ENCODE measurements around the gene FOXE3. TPM values are rescaled to one million over a fixed set of nuclear protein-coding genes. Genes with fewer than 3 reads are reported as not detected.

Gene FOXE3
- total RNA-seq, 3 donors from 2014 or later = 0.23 to 0.39 TPM; not detected in 1

DNA sequence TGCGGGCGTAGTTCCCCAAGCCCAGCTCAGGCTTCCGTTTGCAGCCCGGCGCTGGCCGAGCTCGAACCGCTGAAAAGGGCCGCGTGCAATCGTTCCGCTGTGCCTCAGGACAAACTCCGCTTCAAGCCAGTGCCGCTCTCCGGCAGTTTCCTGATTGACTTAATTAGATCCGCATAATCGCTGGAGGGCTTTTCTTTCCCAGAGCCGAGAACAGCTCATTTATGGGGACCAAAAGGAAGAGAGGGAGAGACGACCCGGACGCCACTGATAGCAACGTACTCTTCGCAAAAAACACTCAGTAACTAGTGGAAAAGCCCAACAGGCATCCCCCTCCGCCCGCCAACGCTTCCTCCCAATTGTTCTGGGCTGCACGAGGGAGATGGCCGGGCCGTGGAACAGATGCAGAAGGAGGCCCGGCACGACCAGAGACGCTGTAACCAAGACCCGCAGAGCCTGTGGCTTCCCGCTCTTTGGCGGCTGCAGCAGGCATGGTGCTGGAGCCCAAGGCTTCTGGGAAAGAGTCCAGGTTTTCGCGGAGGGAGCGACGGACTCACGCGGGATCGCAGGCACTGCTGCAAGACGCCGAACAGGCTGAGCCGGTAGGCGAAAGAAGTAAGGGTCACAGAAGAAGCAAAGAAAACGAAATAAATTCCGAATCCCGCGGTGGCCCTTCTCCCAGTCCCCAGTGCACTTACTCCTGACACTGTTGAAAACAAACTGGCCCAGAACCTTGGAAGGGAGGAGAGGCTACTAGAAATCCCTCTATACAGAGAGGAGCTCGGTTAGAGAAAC lies 18.2 kb downstream of the FOXE3 start:
- Histone ChIP-seq H3K36me3 (ENCODE audit: low read depth) (no peaks in the 10 kb centered on the region), H3K4me1 (ENCODE audit: low read depth) (peaks cover 12% of the 10 kb centered on the region), H3K9me3 (no peaks in the 10 kb centered on the region), H3K4me3 (no peak overlapping the region)
- peak in 2 of 3 donors; percentile 57 to 67 for DNase-seq
- no peak for ATAC-seq
- TF ChIP-seq, protein P1, sequence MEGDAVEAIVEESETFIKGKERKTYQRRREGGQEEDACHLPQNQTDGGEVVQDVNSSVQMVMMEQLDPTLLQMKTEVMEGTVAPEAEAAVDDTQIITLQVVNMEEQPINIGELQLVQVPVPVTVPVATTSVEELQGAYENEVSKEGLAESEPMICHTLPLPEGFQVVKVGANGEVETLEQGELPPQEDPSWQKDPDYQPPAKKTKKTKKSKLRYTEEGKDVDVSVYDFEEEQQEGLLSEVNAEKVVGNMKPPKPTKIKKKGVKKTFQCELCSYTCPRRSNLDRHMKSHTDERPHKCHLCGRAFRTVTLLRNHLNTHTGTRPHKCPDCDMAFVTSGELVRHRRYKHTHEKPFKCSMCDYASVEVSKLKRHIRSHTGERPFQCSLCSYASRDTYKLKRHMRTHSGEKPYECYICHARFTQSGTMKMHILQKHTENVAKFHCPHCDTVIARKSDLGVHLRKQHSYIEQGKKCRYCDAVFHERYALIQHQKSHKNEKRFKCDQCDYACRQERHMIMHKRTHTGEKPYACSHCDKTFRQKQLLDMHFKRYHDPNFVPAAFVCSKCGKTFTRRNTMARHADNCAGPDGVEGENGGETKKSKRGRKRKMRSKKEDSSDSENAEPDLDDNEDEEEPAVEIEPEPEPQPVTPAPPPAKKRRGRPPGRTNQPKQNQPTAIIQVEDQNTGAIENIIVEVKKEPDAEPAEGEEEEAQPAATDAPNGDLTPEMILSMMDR (IDR thresholded peaks at IDR 0.05) = no peak
- intact Hi-C loops (cut with DNase I, micrococcal nuclease) = loop anchor here (2.0 to 5.0 kb wide), 2 partner anchors 273 to 293 kb away; no protein-coding TSS in a partner anchor

GRCh38 chr1:47435506-47436303 lies 19.6 kb downstream of the FOXE3 start:
- intact Hi-C loops (cut with DNase I, micrococcal nuclease) = loop anchor here in 1 of 2 donors (2.0 kb wide), 1 partner anchor 291 kb away; no protein-coding TSS in a partner anchor
- TF ChIP-seq, protein P1 (IDR thresholded peaks at IDR 0.05) = no peak

GRCh38 chr1:47436304-47436978 lies 20.4 kb downstream of the FOXE3 start:
- ATAC-seq = peak; percentile 54
- DNase-seq = peak; percentile 90 to 94 (median 92)
- H3K4me1 ChIP-seq (ENCODE audit: low read depth) = peaks cover 12% of the 10 kb centered on the region
- intact Hi-C loops (cut with DNase I, micrococcal nuclease) = no loop called here
- no peaks in the 10 kb centered on the region for H3K36me3 ChIP-seq (ENCODE audit: low read depth)
- TF ChIP-seq, protein P1 (IDR thresholded peaks at IDR 0.05) = peak; percentile 92
- H3K9me3 ChIP-seq = no peaks in the 10 kb centered on the region
- H3K4me3 ChIP-seq = peak overlapping the region; percentile 62

More at GRCh38 chr1:47435506-47436303, 19.6 kb downstream of the FOXE3 start:
- Histone ChIP-seq H3K36me3 (ENCODE audit: low read depth) (no peaks in the 10 kb centered on the region), H3K4me3 (no peak overlapping the region), H3K9me3 (no peaks in the 10 kb centered on the region), H3K4me1 (ENCODE audit: low read depth) (peaks cover 12% of the 10 kb centered on the region)
- DNase-seq (no peak), ATAC-seq (no peak)

GRCh38 chr1:47436979-47437446 lies 20.9 kb downstream of the FOXE3 start:
- intact Hi-C loops (cut with DNase I, micrococcal nuclease) = no loop called here
- peaks cover 12% of the 10 kb centered on the region for H3K4me1 ChIP-seq (ENCODE audit: low read depth)
- peak; percentile 5 for ATAC-seq

More at GRCh38 chr1:47436979-47437446, 20.9 kb downstream of the FOXE3 start:
- Histone ChIP-seq H3K9me3 (no peaks in the 10 kb centered on the region), H3K4me3 (peak overlapping the region; percentile 62), H3K36me3 (ENCODE audit: low read depth) (no peaks in the 10 kb centered on the region)
- TF ChIP-seq, protein P1 (IDR thresholded peaks at IDR 0.05) = no peak
- DNase-seq = peak in 2 of 3 donors; percentile 31 to 61

Data from mucosa of descending colon (tissue), 3 donors.